IPS-15b (cell line): ENCODE measurements around the gene BMP8B.

Source experiments
- H3K27me3 ChIP-seq: one replicate; pipeline ENCODE4 v1.6.1; 2013; ENCODE audit warnings: low read length; ENCODE audit not compliant: control insufficient read depth, insufficient read depth
- H3K36me3 ChIP-seq: one replicate; pipeline ENCODE4 v1.6.1; 2013; ENCODE audit warnings: low read length; ENCODE audit not compliant: control insufficient read depth, insufficient read depth
- H3K4me1 ChIP-seq: one replicate; pipeline ENCODE4 v1.6.1; 2013; ENCODE audit warnings: mild to moderate bottlenecking, low read length; ENCODE audit not compliant: control insufficient read depth, insufficient read depth
- H3K4me3 ChIP-seq: one replicate; pipeline ENCODE4 v1.5.1; 2013; ENCODE audit warnings: low read depth, low read length
- H3K9ac ChIP-seq: one replicate; pipeline ENCODE4 v1.6.1; 2013; ENCODE audit warnings: low read depth, mild to moderate bottlenecking, low read length
- H3K9me3 ChIP-seq: one replicate; pipeline ENCODE4 v1.6.1; 2013; ENCODE audit warnings: mild to moderate bottlenecking, low read length; ENCODE audit not compliant: control insufficient read depth, insufficient read depth

Gene BMP8B

GRCh38 chr1:39751595-39751994, 37.1 kb downstream of the BMP8B start:
- peaks cover 13% of the 10 kb centered on the region for H3K36me3 ChIP-seq
- no peaks in the 10 kb centered on the region for H3K4me1 ChIP-seq
- H3K27me3 ChIP-seq: no peaks in the 10 kb centered on the region
- no peak overlapping the region for H3K9ac ChIP-seq
- no peaks in the 10 kb centered on the region for H3K9me3 ChIP-seq
- no peak overlapping the region for H3K4me3 ChIP-seq

GRCh38 chr1:39745016-39745670, 43.5 kb downstream of the BMP8B start:
- no peak overlapping the region for H3K4me3 ChIP-seq
- H3K36me3 ChIP-seq: peaks cover 9% of the 10 kb centered on the region
- no peaks in the 10 kb centered on the region for H3K9me3 ChIP-seq

GRCh38 chr1:39738622-39739366, 49.9 kb downstream of the BMP8B start, which contains the start of gene PPIE:
TSS of gene PPIE (plus strand) at chr1:39738882. CDS start at chr1:39738901, 19 bp downstream.
- Histone ChIP-seq H3K36me3 (no peaks in the 10 kb centered on the region), H3K9me3 (no peaks in the 10 kb centered on the region), H3K4me1 (no peaks in the 10 kb centered on the region), H3K27me3 (peaks cover 45% of the 10 kb centered on the region), H3K9ac (peak within 1 kb of the TSS; percentile 93), H3K4me3 (peak within 1 kb of the TSS; percentile 97)

More at GRCh38 chr1:39745016-39745670, 43.5 kb downstream of the BMP8B start:
- Histone ChIP-seq H3K9ac (no peak overlapping the region), H3K4me1 (no peaks in the 10 kb centered on the region), H3K27me3 (no peaks in the 10 kb centered on the region)

DNA sequence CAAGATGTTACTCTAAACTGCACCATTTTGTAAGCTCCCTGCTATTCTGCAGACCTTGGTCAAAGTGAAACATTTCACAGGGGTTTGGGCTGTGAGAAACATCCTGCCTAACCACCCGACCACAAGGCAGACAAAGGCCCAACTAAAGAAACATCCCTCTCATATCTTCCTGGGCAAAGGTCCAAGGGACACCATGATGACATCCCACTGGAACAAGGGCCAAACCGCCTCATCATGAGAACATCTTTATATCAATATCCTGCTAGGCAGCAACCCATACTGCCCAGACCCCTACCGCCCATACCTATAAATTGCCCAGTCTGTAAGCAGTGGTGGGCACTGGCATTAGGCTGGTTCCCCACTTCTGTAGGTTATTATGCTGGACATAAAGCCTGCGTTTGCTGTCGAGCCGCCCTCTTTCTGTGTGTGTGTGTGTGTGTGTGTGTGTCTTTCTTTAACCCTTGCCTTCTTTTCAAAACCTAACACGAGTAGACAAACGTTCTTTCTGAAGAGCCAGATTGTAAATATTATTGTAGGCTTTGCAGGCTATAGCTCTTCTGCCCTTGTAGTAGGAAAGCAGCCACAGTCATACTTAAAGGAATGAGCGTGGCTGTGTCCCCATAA, 51.0 kb downstream of the BMP8B start:
- H3K9ac ChIP-seq: no peak overlapping the region

GRCh38 chr1:39735731-39736130, 52.9 kb downstream of the BMP8B start:
- Histone ChIP-seq H3K36me3 (no peaks in the 10 kb centered on the region), H3K27me3 (peaks cover 72% of the 10 kb centered on the region), H3K9ac (no peak overlapping the region), H3K4me1 (no peaks in the 10 kb centered on the region), H3K4me3 (no peak overlapping the region), H3K9me3 (no peaks in the 10 kb centered on the region)

More for the DNA sequence above, 51.0 kb downstream of the BMP8B start:
- Histone ChIP-seq H3K4me1 (no peaks in the 10 kb centered on the region), H3K27me3 (peaks cover 56% of the 10 kb centered on the region), H3K9me3 (no peaks in the 10 kb centered on the region), H3K36me3 (no peaks in the 10 kb centered on the region), H3K4me3 (no peak overlapping the region)

GRCh38 chr1:39733161-39733560, 55.5 kb downstream of the BMP8B start:
- no peak overlapping the region for H3K4me3 ChIP-seq
- peaks cover 94% of the 10 kb centered on the region for H3K27me3 ChIP-seq
- H3K9ac ChIP-seq: no peak overlapping the region
- H3K4me1 ChIP-seq: no peaks in the 10 kb centered on the region
- no peaks in the 10 kb centered on the region for H3K36me3 ChIP-seq
- no peaks in the 10 kb centered on the region for H3K9me3 ChIP-seq

GRCh38 chr1:39732730-39733129, 55.9 kb downstream of the BMP8B start:
- Histone ChIP-seq H3K9me3 (no peaks in the 10 kb centered on the region), H3K36me3 (no peaks in the 10 kb centered on the region), H3K27me3 (peaks cover 94% of the 10 kb centered on the region), H3K4me3 (no peak overlapping the region), H3K4me1 (no peaks in the 10 kb centered on the region), H3K9ac (no peak overlapping the region)

- H3K9me3 ChIP-seq: no peaks in the 10 kb centered on the region
- peaks cover 92% of the 10 kb centered on the region for H3K27me3 ChIP-seq
- no peaks in the 10 kb centered on the region for H3K36me3 ChIP-seq
Observed at GRCh38 chr1:39729842-39730241, 58.8 kb downstream of the BMP8B start.

GRCh38 chr1:39729030-39729429, 59.6 kb downstream of the BMP8B start:
- Histone ChIP-seq H3K27me3 (peaks cover 92% of the 10 kb centered on the region), H3K4me3 (no peak overlapping the region)

More at GRCh38 chr1:39729842-39730241, 58.8 kb downstream of the BMP8B start:
- Histone ChIP-seq H3K9ac (no peak overlapping the region), H3K4me3 (no peak overlapping the region), H3K4me1 (no peaks in the 10 kb centered on the region)

GRCh38 chr1:39727932-39728317, 60.7 kb downstream of the BMP8B start:
- Histone ChIP-seq H3K9me3 (no peaks in the 10 kb centered on the region), H3K4me3 (no peak overlapping the region)

More at GRCh38 chr1:39729030-39729429, 59.6 kb downstream of the BMP8B start:
- Histone ChIP-seq H3K4me1 (no peaks in the 10 kb centered on the region), H3K9me3 (no peaks in the 10 kb centered on the region), H3K9ac (no peak overlapping the region), H3K36me3 (no peaks in the 10 kb centered on the region)

DNA sequence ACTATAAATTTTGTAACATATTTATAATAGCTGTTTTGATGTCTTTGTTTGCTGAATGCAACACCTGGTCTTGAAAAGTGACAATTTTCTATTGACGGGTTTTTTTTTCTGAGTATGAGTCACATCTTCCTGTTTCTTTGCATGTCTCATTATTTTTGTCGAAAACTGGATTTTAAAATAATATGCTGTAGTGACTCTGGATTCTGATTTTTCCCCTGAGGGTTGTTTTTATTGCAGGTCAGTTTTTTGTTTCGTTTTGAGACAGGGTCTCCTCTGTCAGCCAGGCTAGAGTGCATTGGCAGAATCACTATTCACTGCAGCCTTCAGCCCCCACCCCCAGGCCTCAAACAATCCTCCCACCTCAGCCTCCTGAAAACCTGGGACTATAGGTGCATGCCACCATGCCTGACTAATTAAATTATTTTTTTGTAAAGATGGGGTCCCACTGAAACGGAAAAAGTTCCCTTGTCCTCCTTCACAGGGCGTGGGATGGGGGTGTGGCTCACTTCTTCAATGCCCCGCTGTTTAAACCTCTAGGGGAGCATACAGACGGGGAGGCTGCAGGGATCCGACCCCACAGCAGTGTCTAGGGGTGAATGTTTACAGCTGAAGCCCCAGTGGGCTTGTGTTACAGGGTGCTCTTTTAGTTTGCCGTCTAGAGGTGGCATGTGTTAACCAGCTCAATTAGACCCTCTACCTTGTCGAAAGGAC, 61.3 kb downstream of the BMP8B start:
- H3K9ac ChIP-seq: no peak overlapping the region
- H3K36me3 ChIP-seq: no peaks in the 10 kb centered on the region
- H3K4me1 ChIP-seq: no peaks in the 10 kb centered on the region
- H3K9me3 ChIP-seq: no peaks in the 10 kb centered on the region
- peaks cover 88% of the 10 kb centered on the region for H3K27me3 ChIP-seq
- H3K4me3 ChIP-seq: no peak overlapping the region

More at GRCh38 chr1:39727932-39728317, 60.7 kb downstream of the BMP8B start:
- no peaks in the 10 kb centered on the region for H3K36me3 ChIP-seq
- H3K27me3 ChIP-seq: peaks cover 89% of the 10 kb centered on the region
- H3K9ac ChIP-seq: no peak overlapping the region
- no peaks in the 10 kb centered on the region for H3K4me1 ChIP-seq
